K562 (cell line): Measurements from ENCODE around the gene TULP4.

ENCODE experiments used
- DPF2 ChIP-seq: fragments of 450-650 bp; IDR thresholded peaks from 2 replicates; pipeline ENCODE4 v1.6.1; 2016
- PHB2 ChIP-seq: fragments of 450-650 bp; IDR thresholded peaks from 2 replicates; pipeline ENCODE4 v1.6.1; 2017; ENCODE audit warnings: low read depth
- POLR2A ChIP-seq: fragments of 450-650 bp; conservative IDR thresholded peaks from 2 replicates; pipeline ENCODE4 v1.6.1; 2016
- SETDB1 ChIP-seq: IDR thresholded peaks from one replicate; pipeline ENCODE4 v1.6.1; 2012; ENCODE audit warnings: low read length, control low read depth, inconsistent platforms
- SMC3 ChIP-seq: conservative IDR thresholded peaks from 2 replicates; pipeline ENCODE4 v1.6.1; 2011; ENCODE audit warnings: low read depth, low read length, improper control_type of control experiment; ENCODE audit not compliant: insufficient read depth
- SRF ChIP-seq, 2 experiments: fragments of 250-450, 450-650 bp in 1 of 2; sonication (Bioruptor Pico) in 1 of 2; sonication (generic) in 1 of 2; formaldehyde crosslinking; IDR thresholded peaks; 2 replicates each; pipeline versions ENCODE4 v1.5.0 to v1.5.1; 2020 to 2022; ENCODE audit warnings: mild to moderate bottlenecking in 1 of 2, missing genetic modification reagents in 1 of 2
- TARDBP ChIP-seq: fragments of 450-650 bp; IDR thresholded peaks from 2 replicates; pipeline ENCODE4 v1.6.1; 2016
- TRIM28 ChIP-seq: fragments of 450-650 bp; IDR thresholded peaks from 2 replicates; pipeline ENCODE4 v1.6.1; 2017
- ZNF263 ChIP-seq: sonication (generic); formaldehyde crosslinking; IDR thresholded peaks from 2 replicates; pipeline ENCODE4 v1.8.0; 2022; ENCODE audit warnings: mild to moderate bottlenecking, missing genetic modification reagents, borderline replicate concordance
- ZZZ3 ChIP-seq: fragments of 450-650 bp; IDR thresholded peaks from 2 replicates; pipeline ENCODE4 v1.6.1; 2016; ENCODE audit warnings: antibody characterized with exemption, mild to moderate bottlenecking, moderate library complexity
- TF ChIP-seq, protein P1 (sequence below), 3 experiments: IDR thresholded peaks in 2 of 3; conservative IDR thresholded peaks in 1 of 3; 2 replicates each; pipeline ENCODE4 v1.5.1; 2011 to 2012; ENCODE audit warnings: low read length in 3 of 3, mild to moderate bottlenecking in 3 of 3, control low read depth in 2 of 3, improper control_type of control experiment in 1 of 3, inconsistent platforms in 1 of 3, low read depth in 1 of 3, mixed read lengths in 1 of 3, moderate library complexity in 1 of 3; ENCODE audit not compliant: insufficient read depth in 2 of 3
- TF ChIP-seq, protein P2 (sequence below), 2 experiments: IDR thresholded peaks; 2 replicates each; pipeline ENCODE4 v1.6.1; 2012; ENCODE audit warnings: improper control_type of control experiment in 2 of 2, low read depth in 2 of 2, low read length in 2 of 2, borderline replicate concordance in 1 of 2

DNA sequence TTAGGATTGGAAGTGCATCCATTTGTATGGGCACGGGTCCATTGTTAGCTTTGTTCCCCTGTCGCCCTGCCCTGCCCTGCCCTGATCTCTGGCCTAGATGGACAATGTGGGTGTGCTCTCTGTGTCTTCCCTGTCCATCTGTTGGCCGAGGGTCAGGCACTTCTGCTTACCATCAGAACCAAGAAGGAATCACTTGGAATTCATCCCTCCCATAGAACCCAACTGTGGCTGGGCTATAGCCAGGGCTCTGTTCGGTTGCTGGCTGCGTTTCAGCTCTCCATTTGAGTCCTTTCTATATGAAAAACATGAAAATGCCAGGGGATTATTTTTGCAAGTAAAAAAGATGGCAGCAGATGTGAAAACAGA, 26.6 kb upstream of the TULP4 start:
- TF ChIP-seq TRIM28 (no peak), SETDB1 (no peak), DPF2 (no peak), SMC3 (no peak), POLR2A (no peak), TARDBP (no peak), PHB2 (no peak), ZZZ3 (no peak), ZNF263 (no peak), SRF (CRISPR knock-in tag; IDR thresholded peaks at IDR 0.05) (no peak)
- TF ChIP-seq, protein P1, sequence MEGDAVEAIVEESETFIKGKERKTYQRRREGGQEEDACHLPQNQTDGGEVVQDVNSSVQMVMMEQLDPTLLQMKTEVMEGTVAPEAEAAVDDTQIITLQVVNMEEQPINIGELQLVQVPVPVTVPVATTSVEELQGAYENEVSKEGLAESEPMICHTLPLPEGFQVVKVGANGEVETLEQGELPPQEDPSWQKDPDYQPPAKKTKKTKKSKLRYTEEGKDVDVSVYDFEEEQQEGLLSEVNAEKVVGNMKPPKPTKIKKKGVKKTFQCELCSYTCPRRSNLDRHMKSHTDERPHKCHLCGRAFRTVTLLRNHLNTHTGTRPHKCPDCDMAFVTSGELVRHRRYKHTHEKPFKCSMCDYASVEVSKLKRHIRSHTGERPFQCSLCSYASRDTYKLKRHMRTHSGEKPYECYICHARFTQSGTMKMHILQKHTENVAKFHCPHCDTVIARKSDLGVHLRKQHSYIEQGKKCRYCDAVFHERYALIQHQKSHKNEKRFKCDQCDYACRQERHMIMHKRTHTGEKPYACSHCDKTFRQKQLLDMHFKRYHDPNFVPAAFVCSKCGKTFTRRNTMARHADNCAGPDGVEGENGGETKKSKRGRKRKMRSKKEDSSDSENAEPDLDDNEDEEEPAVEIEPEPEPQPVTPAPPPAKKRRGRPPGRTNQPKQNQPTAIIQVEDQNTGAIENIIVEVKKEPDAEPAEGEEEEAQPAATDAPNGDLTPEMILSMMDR (IDR thresholded peaks at IDR 0.05 in 2 of 3, conservative IDR thresholded peaks at IDR 0.05 in 1 of 3; ENCODE audit: insufficient read depth in 2 of 3, low read depth in 1 of 3, low read length in 3 of 3), result no peak
- TF ChIP-seq, protein P2, sequence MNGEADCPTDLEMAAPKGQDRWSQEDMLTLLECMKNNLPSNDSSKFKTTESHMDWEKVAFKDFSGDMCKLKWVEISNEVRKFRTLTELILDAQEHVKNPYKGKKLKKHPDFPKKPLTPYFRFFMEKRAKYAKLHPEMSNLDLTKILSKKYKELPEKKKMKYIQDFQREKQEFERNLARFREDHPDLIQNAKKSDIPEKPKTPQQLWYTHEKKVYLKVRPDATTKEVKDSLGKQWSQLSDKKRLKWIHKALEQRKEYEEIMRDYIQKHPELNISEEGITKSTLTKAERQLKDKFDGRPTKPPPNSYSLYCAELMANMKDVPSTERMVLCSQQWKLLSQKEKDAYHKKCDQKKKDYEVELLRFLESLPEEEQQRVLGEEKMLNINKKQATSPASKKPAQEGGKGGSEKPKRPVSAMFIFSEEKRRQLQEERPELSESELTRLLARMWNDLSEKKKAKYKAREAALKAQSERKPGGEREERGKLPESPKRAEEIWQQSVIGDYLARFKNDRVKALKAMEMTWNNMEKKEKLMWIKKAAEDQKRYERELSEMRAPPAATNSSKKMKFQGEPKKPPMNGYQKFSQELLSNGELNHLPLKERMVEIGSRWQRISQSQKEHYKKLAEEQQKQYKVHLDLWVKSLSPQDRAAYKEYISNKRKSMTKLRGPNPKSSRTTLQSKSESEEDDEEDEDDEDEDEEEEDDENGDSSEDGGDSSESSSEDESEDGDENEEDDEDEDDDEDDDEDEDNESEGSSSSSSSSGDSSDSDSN (IDR thresholded peaks at IDR 0.05; ENCODE audit: borderline replicate concordance in 1 of 2, low read depth in 2 of 2, low read length in 2 of 2), result no peak
